GM12878 (cell line): Measurements from ENCODE around the gene ATCAY. TPM values are rescaled to one million over a fixed set of nuclear protein-coding genes. Genes with fewer than 3 reads are reported as not detected.

Source experiments
- ATAC-seq: fragments of 200-7000 bp; cut with Tn5 transposase; 3 replicates; pipeline ENCODE4 v1.9.1; 2020; ENCODE audit warnings: mild to moderate bottlenecking, moderate library complexity
- BruUV-seq: library from RNA; stranded (reverse); fragments of 400-500 nt; replicated peaks from 2 replicates; lab custom pipeline; 2021; lab: Mats Ljungman, UMichigan
- CTCF ChIA-PET: fragments of 300-600 bp; sonication (Branson Sonifier 250); formaldehyde crosslinking; extraction: SDS; loops from one replicate; lab custom pipeline; 2021; ENCODE audit warnings: inconsistent platforms; lab: Yijun Ruan, JAX
- POLR2A ChIA-PET: fragments of 350-600 bp; formaldehyde crosslinking; extraction: SDS; loops from one replicate; lab custom pipeline; 2021; ENCODE audit warnings: inconsistent platforms; lab: Charles Lee
- RAD21 ChIA-PET: fragments of 300-600 bp; sonication (Branson Sonifier 250); formaldehyde crosslinking; loops from one replicate; lab custom pipeline; 2023; ENCODE audit warnings: antibody characterized with exemption; ENCODE audit not compliant: unreplicated experiment; lab: Charles Lee
- SMC1A ChIA-PET: fragments of 300-600 bp; sonication (Branson Sonifier 250); formaldehyde crosslinking; loops from one replicate; lab custom pipeline; 2023; ENCODE audit not compliant: unreplicated experiment, uncharacterized antibody; lab: Charles Lee
- DNase-seq: peaks from one replicate; pipeline ENCODE4 v3.0.0-alpha.2; 2011; ENCODE audit warnings: low read depth, low spot score
- FAIRE-seq: peaks from 3 replicates; lab custom pipeline; 2011; peaks lifted over from hg19 to GRCh38; lab: Jason Lieb, UNC
- H2AFZ ChIP-seq: 2 replicates; pipeline ENCODE4 v1.6.0; 2011; ENCODE audit warnings: low read depth, low read length, control low read depth; ENCODE audit not compliant: control insufficient read depth
- H3K27ac ChIP-seq: 2 replicates; pipeline ENCODE4 v1.5.1; 2011; ENCODE audit warnings: control low read depth; ENCODE audit not compliant: control insufficient read depth, insufficient read depth
- H3K27me3 ChIP-seq, 2 experiments: replicated peaks in 1 of 2; 2 replicates each; pipeline versions ENCODE4 v1.6.0 to v1.6.1; 2011; ENCODE audit warnings: low read length in 1 of 2; ENCODE audit not compliant: control insufficient read depth in 2 of 2, insufficient read depth in 2 of 2
- H3K36me3 ChIP-seq, 2 experiments: 2 replicates each; pipeline ENCODE4 v1.5.1; 2011; ENCODE audit warnings: low read length in 1 of 2; ENCODE audit not compliant: control insufficient read depth in 2 of 2, insufficient read depth in 2 of 2
- H3K4me1 ChIP-seq: 2 replicates; pipeline ENCODE4 v1.6.1; 2011; ENCODE audit warnings: mild to moderate bottlenecking, low read length, moderate library complexity, mixed read lengths; ENCODE audit not compliant: control insufficient read depth, insufficient read depth
- H3K4me2 ChIP-seq: 2 replicates; pipeline ENCODE4 v1.6.0; 2011; ENCODE audit warnings: control low read depth; ENCODE audit not compliant: control insufficient read depth, insufficient read depth
- H3K4me3 ChIP-seq: fragments of 200-600 bp; sonication (generic); 2 replicates; pipeline ENCODE4 v1.5.1; 2016
- H3K79me2 ChIP-seq: 2 replicates; pipeline ENCODE4 v1.6.0; 2011; ENCODE audit warnings: low read length; ENCODE audit not compliant: control insufficient read depth, insufficient read depth
- H3K9ac ChIP-seq: 2 replicates; pipeline ENCODE4 v1.8.0; 2011; ENCODE audit warnings: low read length, control low read depth, mixed read lengths; ENCODE audit not compliant: control insufficient read depth, insufficient read depth
- H3K9me3 ChIP-seq: replicated peaks from 3 replicates; pipeline ENCODE4 v1.5.1; 2011; ENCODE audit warnings: mild to moderate bottlenecking, low read length; ENCODE audit not compliant: control insufficient read depth, insufficient read depth
- H4K20me1 ChIP-seq: 2 replicates; pipeline ENCODE4 v1.6.0; 2011; ENCODE audit not compliant: control insufficient read depth, insufficient read depth
- BHLHE40 ChIP-seq, 2 experiments: fragments of 450-650 bp in 1 of 2; IDR thresholded peaks; 2 replicates each; pipeline ENCODE4 v1.6.1; 2011 to 2017; ENCODE audit warnings: low read depth in 2 of 2, borderline replicate concordance in 1 of 2, improper control_type of control experiment in 1 of 2, low read length in 1 of 2, mild to moderate bottlenecking in 1 of 2
- MYC ChIP-seq: IDR thresholded peaks from 2 replicates; pipeline ENCODE4 v1.6.1; 2011; ENCODE audit warnings: mild to moderate bottlenecking, low read length, moderate library complexity, inconsistent platforms; ENCODE audit not compliant: insufficient read depth, insufficient replicate concordance, insufficient read length, severe bottlenecking
- SREBF2 ChIP-seq: IDR thresholded peaks from 2 replicates; pipeline ENCODE4 v1.6.1; 2012; ENCODE audit warnings: mild to moderate bottlenecking, low read length
- USF2 ChIP-seq: IDR thresholded peaks from 2 replicates; pipeline ENCODE4 v1.6.1; 2011; ENCODE audit warnings: low read depth, low read length, improper control_type of control experiment, borderline replicate concordance
- ZNF592 ChIP-seq: fragments of 450-650 bp; IDR thresholded peaks from 2 replicates; pipeline ENCODE4 v1.6.1; 2017; ENCODE audit warnings: mild to moderate bottlenecking, moderate library complexity
- WGBS: methylation state at CpG from one replicate; pipeline ENCODE4 v1.1.6; 2016; ENCODE audit warnings: low lambda C conversion rate; ENCODE audit not compliant: insufficient replicate concordance, insufficient coverage; ENCODE audit errors: missing lambda C conversion rate; 5-methylcytosine and 5-hydroxymethylcytosine counted together
- in situ Hi-C: fragments of 300-500 bp; cut with MboI; formaldehyde crosslinking; loops from 9 replicates; pipeline ENCODE4 v1.14.3; 2018; ENCODE audit warnings: mixed read lengths
- intact Hi-C: fragments of 100-400 bp; cut with micrococcal nuclease; formaldehyde crosslinking; loops from one replicate; pipeline ENCODE4 v1.14.2; 2022; ENCODE audit not compliant: unreplicated experiment
- polyA plus RNA-seq, 11 experiments: library from polyadenylated mRNA; depleted of rRNA in 4 of 11; unstranded in 6 of 11; stranded (reverse) in 5 of 11; fragments of >200 nt; fragmentation: Nextera tagmentation in 4 of 11; fragmentation: Illumina TruSeq in 1 of 11; extraction: Ambion mirVana in 4 of 11; extraction: Trizol in 1 of 11; gene quantifications; 1 replicate in 1 of 11; 2 replicates in 10 of 11; pipeline versions ENCODE4 v1.2.1 to v1.2.3, GENCODE V29; 2011 to 2016; ENCODE audit warnings: inconsistent platforms in 2 of 11, missing spikeins in 2 of 11, low read depth in 1 of 11
- total RNA-seq, 4 experiments: library from RNA; depleted of rRNA in 3 of 4; stranded (reverse); fragments of >200 nt in 3 of 4; fragmentation: Illumina TruSeq in 1 of 4; extraction: Trizol in 1 of 4; gene quantifications; 2 replicates each; pipeline versions ENCODE4 v1.2.1 to v1.2.3, GENCODE V29; 2013 to 2021

ATCAY gene
- total and polyA plus RNA-seq, 10 of the 15 experiments (the other 5 are each of a cell fraction or from before 2014, with no cell fraction given): under 0.01 to 0.04 (median 0.02) TPM; not detected in 4

DNA sequence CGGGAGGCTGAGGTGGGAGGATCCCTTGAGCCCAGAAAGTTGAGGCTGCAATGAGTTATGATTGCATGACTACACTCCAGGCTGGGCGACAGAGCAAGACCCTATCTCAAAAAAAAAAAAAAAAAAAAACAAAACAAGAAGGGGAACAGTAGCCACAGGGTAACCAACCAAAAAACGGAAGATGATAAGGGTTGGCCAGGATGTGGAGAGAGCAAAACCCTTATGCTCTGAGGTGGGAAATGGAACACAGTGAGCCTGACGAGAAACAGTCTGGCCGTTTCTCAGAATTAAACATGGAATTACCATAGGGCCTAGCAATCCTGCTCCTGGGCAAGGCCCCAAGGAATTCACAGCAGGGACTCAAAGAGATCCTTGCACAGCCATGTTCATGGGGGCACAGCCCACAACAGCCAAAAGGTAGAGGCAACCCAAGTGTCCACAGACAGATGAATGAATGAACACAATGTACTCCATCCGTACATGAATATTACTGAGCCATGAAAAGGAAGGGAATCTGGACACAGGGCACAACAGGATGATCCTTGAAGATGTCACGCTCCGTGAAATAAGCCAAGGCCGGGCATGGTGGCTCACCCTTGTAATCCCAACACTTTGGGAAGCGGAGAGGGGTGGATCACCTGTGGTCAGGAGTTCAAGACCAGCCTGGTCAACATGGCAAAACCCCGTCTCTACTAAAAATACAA lies 63.7 kb downstream of the ATCAY start:
- POLR2A ChIA-PET: no interaction called here
- Histone ChIP-seq H3K36me3 (no peaks in the 10 kb centered on the region), H3K79me2 (no peaks in the 10 kb centered on the region), H3K27ac (no peak overlapping the region), H3K9ac (no peak overlapping the region), H3K4me2 (no peak overlapping the region), H3K4me3 (no peak overlapping the region), H4K20me1 (no peaks in the 10 kb centered on the region), H3K9me3 (no peaks in the 10 kb centered on the region), H2AFZ (no peak overlapping the region), H3K27me3 (no peaks in the 10 kb centered on the region; a peak in 1 of 4 replicates), H3K4me1 (no peaks in the 10 kb centered on the region)
- SMC1A ChIA-PET: no interaction called here
- FAIRE-seq: no peak
- no peak for TF ChIP-seq MYC
- TF ChIP-seq BHLHE40 (IDR thresholded peaks at IDR 0.05; ENCODE audit: borderline replicate concordance in 1 of 2, low read depth in 2 of 2, low read length in 1 of 2): no peak
- no peak for TF ChIP-seq SREBF2
- no peak for TF ChIP-seq ZNF592
- TF ChIP-seq USF2: no peak
- intact Hi-C loops (no loop called here), in situ Hi-C loops (no loop called here)
- RAD21 ChIA-PET: interaction anchor here (0.7 kb wide), 1 partner anchor 216 kb away, joined by 4 read pairs; no protein-coding TSS in a partner anchor
- CTCF ChIA-PET: no interaction called here
- DNase-seq: no peak
- no peak for ATAC-seq
- WGBS: 38% methylated on average over 11 of the region's 11 CpGs
- no TSS peak for BruUV-seq
